HFF-Myc (cell line): Measurements from ENCODE around the gene SYNRG.
"Not testable (repeated sequence)": the region's sequence is repeated elsewhere in the genome, so short reads cannot be mapped to it uniquely, and the experiment has no call there.

ENCODE experiments used
- DNase-seq: peaks from one replicate; pipeline ENCODE4 v3.0.0-alpha.2; 2011; ENCODE audit warnings: low read depth; ENCODE audit errors: extremely low read depth
- H3K4me3 ChIP-seq: replicated peaks from 2 replicates; pipeline ENCODE4 v1.5.1; 2011; ENCODE audit warnings: low read depth, mild to moderate bottlenecking, control low read depth, low read length
- TF ChIP-seq, protein P1 (sequence below): IDR thresholded peaks from 2 replicates; pipeline ENCODE4 v1.5.1; 2012; ENCODE audit warnings: mild to moderate bottlenecking, low read depth, low read length, control low read depth; ENCODE audit errors: missing control alignments

The SYNRG gene

GRCh38 chr17:37519251-37519985 is 89.8 kb downstream of the SYNRG start:
- peak; percentile 55 for DNase-seq
- no peak overlapping the region for H3K4me3 ChIP-seq
- TF ChIP-seq, protein P1, sequence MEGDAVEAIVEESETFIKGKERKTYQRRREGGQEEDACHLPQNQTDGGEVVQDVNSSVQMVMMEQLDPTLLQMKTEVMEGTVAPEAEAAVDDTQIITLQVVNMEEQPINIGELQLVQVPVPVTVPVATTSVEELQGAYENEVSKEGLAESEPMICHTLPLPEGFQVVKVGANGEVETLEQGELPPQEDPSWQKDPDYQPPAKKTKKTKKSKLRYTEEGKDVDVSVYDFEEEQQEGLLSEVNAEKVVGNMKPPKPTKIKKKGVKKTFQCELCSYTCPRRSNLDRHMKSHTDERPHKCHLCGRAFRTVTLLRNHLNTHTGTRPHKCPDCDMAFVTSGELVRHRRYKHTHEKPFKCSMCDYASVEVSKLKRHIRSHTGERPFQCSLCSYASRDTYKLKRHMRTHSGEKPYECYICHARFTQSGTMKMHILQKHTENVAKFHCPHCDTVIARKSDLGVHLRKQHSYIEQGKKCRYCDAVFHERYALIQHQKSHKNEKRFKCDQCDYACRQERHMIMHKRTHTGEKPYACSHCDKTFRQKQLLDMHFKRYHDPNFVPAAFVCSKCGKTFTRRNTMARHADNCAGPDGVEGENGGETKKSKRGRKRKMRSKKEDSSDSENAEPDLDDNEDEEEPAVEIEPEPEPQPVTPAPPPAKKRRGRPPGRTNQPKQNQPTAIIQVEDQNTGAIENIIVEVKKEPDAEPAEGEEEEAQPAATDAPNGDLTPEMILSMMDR, result no peak

- TF ChIP-seq, protein P1, result no peak
- no peak overlapping the region for H3K4me3 ChIP-seq
- no peak for DNase-seq
Measured at GRCh38 chr17:37518826-37519225, 90.4 kb downstream of the SYNRG start.

- TF ChIP-seq, protein P1, result no peak
- DNase-seq, result no peak
- no peak overlapping the region for H3K4me3 ChIP-seq
Measured at GRCh38 chr17:37517881-37518280, 91.3 kb downstream of the SYNRG start.

DNA sequence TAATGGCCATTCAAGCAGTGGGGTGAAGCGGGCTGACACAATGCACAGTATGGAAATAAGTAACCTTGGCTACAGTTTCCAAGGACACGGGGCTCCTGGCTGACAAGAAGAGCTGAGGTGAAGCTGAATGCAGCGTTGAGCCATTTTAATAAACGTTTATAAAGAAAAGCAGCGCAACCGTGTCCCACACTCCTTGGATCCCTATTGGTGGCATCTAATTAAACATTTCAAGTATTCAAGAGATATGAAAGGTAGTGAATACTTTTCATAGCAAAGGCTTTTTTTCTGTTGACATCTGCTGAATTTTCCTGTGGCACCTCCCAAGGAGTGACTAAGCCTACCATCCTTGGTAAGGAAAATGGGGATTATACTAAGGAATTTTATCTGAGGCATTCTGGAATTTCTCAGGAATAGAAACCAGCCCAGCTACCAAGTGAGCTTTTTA is 93.1 kb downstream of the SYNRG start:
- no peak for DNase-seq
- H3K4me3 ChIP-seq, result no peak overlapping the region
- TF ChIP-seq, protein P1, result no peak

- TF ChIP-seq, protein P1, result no peak
- DNase-seq, result no peak
- no peak overlapping the region for H3K4me3 ChIP-seq
Measured at GRCh38 chr17:37513711-37514110, 95.5 kb downstream of the SYNRG start.

DNA sequence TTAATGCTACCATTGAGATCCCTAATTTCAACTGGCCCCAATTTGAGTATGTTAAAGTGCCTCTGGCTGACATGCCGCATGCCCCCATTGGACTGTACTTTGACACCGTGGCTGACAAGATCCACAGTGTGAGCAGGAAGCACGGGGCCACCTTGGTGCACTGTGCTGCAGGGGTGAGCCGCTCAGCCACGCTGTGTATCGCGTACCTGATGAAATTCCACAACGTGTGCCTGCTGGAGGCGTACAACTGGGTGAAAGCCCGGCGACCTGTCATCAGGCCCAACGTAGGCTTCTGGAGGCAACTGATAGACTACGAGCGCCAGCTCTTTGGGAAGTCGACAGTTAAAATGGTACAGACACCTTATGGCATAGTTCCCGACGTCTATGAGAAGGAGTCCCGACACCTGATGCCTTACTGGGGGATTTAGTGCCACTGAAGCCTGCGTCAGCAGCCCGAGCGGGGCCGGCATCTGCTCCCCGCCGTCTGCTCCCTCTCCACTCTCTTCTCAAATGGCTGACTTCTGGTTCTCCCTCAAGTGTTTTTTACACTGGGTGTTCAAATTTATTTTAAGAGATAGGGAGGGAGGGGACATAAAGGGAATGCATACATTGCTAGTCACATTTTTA is 96.7 kb downstream of the SYNRG start:
- DNase-seq, result no peak
- TF ChIP-seq, protein P1, result no peak
- H3K4me3 ChIP-seq, result no peak overlapping the region

DNA sequence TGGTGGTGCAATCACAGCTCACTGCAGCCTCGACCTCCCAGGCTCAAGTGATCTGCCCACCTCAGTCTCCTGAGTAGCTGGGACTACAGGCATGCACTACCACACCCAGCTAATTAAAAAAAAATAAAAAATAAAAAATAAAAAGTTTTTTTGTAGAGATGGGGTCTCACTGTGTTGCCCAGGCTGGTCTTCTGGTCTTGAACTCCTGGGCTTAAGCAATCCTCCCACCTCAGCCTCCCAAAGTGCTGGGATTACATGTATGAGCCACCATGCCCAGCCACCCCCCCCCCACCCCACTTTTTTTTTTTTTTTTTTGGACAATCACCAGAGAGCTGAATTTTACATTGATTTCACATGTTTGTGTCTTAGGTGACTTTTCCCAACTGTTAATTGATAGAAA is 97.6 kb downstream of the SYNRG start:
- H3K4me3 ChIP-seq, DNase-seq: not testable (repeated sequence)
